Naive thymus-derived CD4-positive, alpha-beta T cell (primary cell): ENCODE results near the gene MACROD2. TPM values are rescaled to one million over a fixed set of nuclear protein-coding genes. Genes with fewer than 3 reads are reported as not detected.

Source experiments
- ATAC-seq: fragments of 150-1000 bp; cut with Tn5 transposase; 2 replicates; pipeline ENCODE4 v1.10.0; 2021; ENCODE audit warnings: mild to moderate bottlenecking, moderate library complexity
- CTCF ChIA-PET: fragments of 350-600 bp; sonication (Branson Sonifier 250); formaldehyde crosslinking; loops from one replicate; lab custom pipeline; 2021; ENCODE audit warnings: antibody characterized with exemption; lab: Charles Lee
- POLR2A ChIA-PET: fragments of 350-600 bp; sonication (Branson Sonifier 250); formaldehyde crosslinking; loops from one replicate; lab custom pipeline; 2021; ENCODE audit warnings: antibody characterized with exemption, inconsistent platforms; lab: Charles Lee
- DNase-seq, 9 donors: peaks; one replicate each; pipeline versions ENCODE4 v3.0.0 to v3.0.0-alpha.2; 2020 to 2022; ENCODE audit warnings: mixed read lengths in 1 of 9
- H3K27ac ChIP-seq: one replicate; pipeline ENCODE4 v1.7.0; 2013; ENCODE audit warnings: mild to moderate bottlenecking, low read depth, low read length, moderate library complexity
- H3K27me3 ChIP-seq, 2 donors: one replicate each; pipeline ENCODE4 v1.7.0; 2013; ENCODE audit warnings: low read length in 2 of 2, mild to moderate bottlenecking in 2 of 2, moderate library complexity in 2 of 2; ENCODE audit not compliant: control insufficient read depth in 2 of 2, insufficient read depth in 2 of 2
- H3K36me3 ChIP-seq, 3 experiments: 1 replicate in 2 of 3; 2 replicates in 1 of 3; pipeline ENCODE4 v1.7.0; 2013; ENCODE audit warnings: low read length in 3 of 3, mild to moderate bottlenecking in 3 of 3, moderate library complexity in 1 of 3; ENCODE audit not compliant: insufficient read depth in 3 of 3, control insufficient read depth in 2 of 3
- H3K4me1 ChIP-seq, 2 donors: one replicate each; pipeline ENCODE4 v1.7.0; 2013; ENCODE audit warnings: low read length in 2 of 2, mild to moderate bottlenecking in 2 of 2, moderate library complexity in 1 of 2; ENCODE audit not compliant: control insufficient read depth in 2 of 2, insufficient read depth in 2 of 2
- H3K4me3 ChIP-seq: 2 replicates; pipeline ENCODE4 v1.7.0; 2013; ENCODE audit warnings: mild to moderate bottlenecking, low read length
- H3K9me3 ChIP-seq, 3 experiments: 1 replicate in 2 of 3; 2 replicates in 1 of 3; pipeline ENCODE4 v1.7.0; 2013; ENCODE audit warnings: low read length in 3 of 3; ENCODE audit not compliant: control insufficient read depth in 2 of 3
- H3K27ac Mint-ChIP-seq, 9 donors: one replicate each; pipeline ENCODE4 v1.8.0; 2020 to 2022; ENCODE audit warnings: mixed read lengths in 9 of 9, mild to moderate bottlenecking in 8 of 9, moderate library complexity in 5 of 9, inconsistent platforms in 2 of 9
- H3K27me3 Mint-ChIP-seq, 5 donors: one replicate each; pipeline ENCODE4 v1.8.0; 2021 to 2022; ENCODE audit warnings: mixed read lengths in 5 of 5, mild to moderate bottlenecking in 1 of 5
- H3K36me3 Mint-ChIP-seq, 5 donors: one replicate each; pipeline ENCODE4 v1.8.0; 2020 to 2022; ENCODE audit warnings: mixed read lengths in 5 of 5, mild to moderate bottlenecking in 3 of 5, inconsistent platforms in 1 of 5
- H3K4me1 Mint-ChIP-seq, 7 donors: one replicate each; pipeline ENCODE4 v1.8.0; 2020 to 2022; ENCODE audit warnings: mixed read lengths in 7 of 7, mild to moderate bottlenecking in 3 of 7, inconsistent platforms in 1 of 7
- H3K4me3 Mint-ChIP-seq, 10 donors: one replicate each; pipeline ENCODE4 v1.8.0; 2020 to 2022; ENCODE audit warnings: mild to moderate bottlenecking in 10 of 10, mixed read lengths in 10 of 10, moderate library complexity in 6 of 10, inconsistent platforms in 2 of 10
- H3K9me3 Mint-ChIP-seq, 11 donors: one replicate each; pipeline ENCODE4 v1.8.0; 2020 to 2022; ENCODE audit warnings: mixed read lengths in 11 of 11, mild to moderate bottlenecking in 4 of 11, inconsistent platforms in 1 of 11, moderate library complexity in 1 of 11
- intact Hi-C, 2 donors: fragments of 100-400 bp; cut with micrococcal nuclease; formaldehyde crosslinking; loops; one replicate each; pipeline ENCODE4 v1.15.1; 2023
- polyA plus RNA-seq, 2 donors: library from polyadenylated mRNA; unstranded; fragments of 300-500 nt; fragmentation: Illumina TruSeq; gene quantifications; one replicate each; pipeline ENCODE4 v1.2.3, GENCODE V29; 2021
- total RNA-seq, 6 experiments: library from RNA in 5 of 6; stranded (reverse) in 5 of 6; gene quantifications; 1 replicate in 5 of 6; 2 replicates in 1 of 6; pipeline ENCODE4 v1.2.3 and lab custom pipeline; 2021 to 2026

The MACROD2 gene
- total and polyA plus RNA-seq, 7 experiments from 2014 or later: 0.27 to 0.86 (median 0.34) TPM; not detected in 4

DNA sequence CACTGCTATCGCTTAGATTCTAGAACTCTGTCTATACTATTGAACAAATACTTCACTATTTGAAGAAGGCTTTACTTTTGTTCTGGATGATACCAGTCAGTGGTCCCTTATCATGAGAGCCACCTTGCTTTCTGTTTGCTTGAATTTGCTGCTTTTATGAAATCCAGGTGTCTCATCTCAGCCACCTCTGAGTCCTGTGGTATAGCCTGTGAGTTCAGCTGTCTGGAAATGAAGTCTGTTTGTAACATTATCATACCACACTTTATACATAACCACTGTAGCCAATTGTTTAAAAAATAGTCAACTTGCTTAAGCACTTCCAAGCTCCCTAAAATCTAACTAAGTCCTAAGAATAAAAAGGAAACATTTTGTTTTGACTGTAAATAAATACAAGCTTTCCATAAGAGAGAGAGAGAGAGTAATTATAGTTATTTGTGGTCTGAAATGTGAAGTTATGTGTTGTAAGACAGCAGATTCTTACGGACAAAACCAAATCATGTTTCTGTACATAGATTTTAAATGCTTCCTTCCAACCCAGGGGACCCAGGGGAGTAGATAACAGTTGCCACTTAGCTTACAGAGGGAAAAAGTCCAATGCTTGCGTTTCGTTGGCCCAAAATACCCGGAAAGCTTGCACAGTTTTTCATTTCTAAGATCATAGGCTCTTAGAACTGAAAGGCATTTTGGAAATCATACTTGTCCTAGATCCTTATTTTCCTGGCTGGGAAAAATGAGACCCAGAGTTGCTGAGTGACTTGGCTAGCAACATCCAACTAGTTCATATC, 1449.9 kb downstream of the MACROD2 start:
- Mint-ChIP-seq H3K4me3 (no peak overlapping the region), H3K9me3 (peaks cover 0 to 11% (median 5%) of the 10 kb centered on the region in 11 donors), H3K36me3 (no peaks in the 10 kb centered on the region), H3K27me3 (no peaks in the 10 kb centered on the region), H3K4me1 (no peaks in the 10 kb centered on the region), H3K27ac (no peak overlapping the region)
- no peaks in the 10 kb centered on the region for H3K9me3 ChIP-seq
- H3K4me3 ChIP-seq: no peak overlapping the region
- DNase-seq: no peak
- H3K27ac ChIP-seq: no peak overlapping the region
- H3K27me3 ChIP-seq: no peaks in the 10 kb centered on the region
- no peaks in the 10 kb centered on the region for H3K4me1 ChIP-seq
- ATAC-seq: no peak
- ChIA-PET CTCF (no interaction called here), POLR2A (no interaction called here)
- H3K36me3 ChIP-seq: no peaks in the 10 kb centered on the region
- intact Hi-C loops: no loop called here

DNA sequence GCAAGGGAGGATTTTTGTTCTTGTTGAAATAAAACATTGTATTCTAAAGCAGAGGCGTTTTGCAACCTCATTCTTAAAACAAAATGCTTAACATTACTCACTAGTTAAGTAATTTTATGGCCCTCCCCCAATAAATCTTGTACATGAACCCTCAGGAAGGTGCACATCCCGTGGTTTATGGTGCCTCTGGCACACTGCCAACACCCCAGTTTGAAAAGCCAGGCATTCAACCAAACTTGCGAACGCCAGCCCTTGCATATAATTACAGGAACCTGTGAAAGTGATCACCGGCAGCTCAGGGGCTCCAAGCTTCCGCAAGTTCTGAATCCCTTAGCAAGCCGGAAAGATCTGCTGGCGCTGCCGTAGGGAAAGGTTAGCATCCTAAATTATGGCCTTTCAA, 1451.1 kb downstream of the MACROD2 start:
- ChIA-PET CTCF (no interaction called here), POLR2A (no interaction called here)
- Mint-ChIP-seq H3K27ac (no peak overlapping the region), H3K36me3 (no peaks in the 10 kb centered on the region), H3K27me3 (no peaks in the 10 kb centered on the region), H3K9me3 (peaks cover 0 to 10% (median 4%) of the 10 kb centered on the region in 11 donors), H3K4me3 (no peak overlapping the region), H3K4me1 (no peaks in the 10 kb centered on the region)
- no peaks in the 10 kb centered on the region for H3K27me3 ChIP-seq
- DNase-seq (no peak), ATAC-seq (no peak)
- H3K9me3 ChIP-seq: peaks cover 0 to 4% (median 0%) of the 10 kb centered on the region in 3 experiments
- H3K4me1 ChIP-seq: no peaks in the 10 kb centered on the region
- no peaks in the 10 kb centered on the region for H3K36me3 ChIP-seq
- no peak overlapping the region for H3K4me3 ChIP-seq
- H3K27ac ChIP-seq: no peak overlapping the region
- intact Hi-C loops: no loop called here

DNA sequence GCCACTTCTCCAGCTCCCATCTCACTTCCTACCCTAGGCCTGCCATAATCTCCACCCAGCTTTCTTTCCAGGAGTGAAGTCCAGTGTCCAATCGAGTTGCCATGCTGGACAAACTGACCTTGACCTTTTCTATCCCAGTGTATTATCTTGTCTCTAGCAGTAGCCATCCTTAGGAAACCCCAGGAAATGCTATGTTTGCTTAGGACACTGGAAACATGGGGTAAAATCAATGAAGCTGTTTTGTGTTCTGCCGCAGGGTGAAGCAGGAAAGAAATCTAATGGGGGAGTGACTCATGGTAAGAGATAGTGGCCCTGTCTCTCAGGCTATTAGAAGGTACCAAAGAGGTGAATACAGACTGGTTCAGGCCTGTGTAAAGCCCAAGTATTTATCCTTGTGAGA, 1452.2 kb downstream of the MACROD2 start:
- no peaks in the 10 kb centered on the region for H3K4me1 ChIP-seq
- Mint-ChIP-seq H3K4me3 (no peak overlapping the region), H3K27ac (no peak overlapping the region), H3K36me3 (no peaks in the 10 kb centered on the region), H3K27me3 (no peaks in the 10 kb centered on the region), H3K9me3 (peaks cover 0 to 10% (median 3%) of the 10 kb centered on the region in 11 donors), H3K4me1 (no peaks in the 10 kb centered on the region)
- H3K9me3 ChIP-seq: peaks cover 0 to 4% (median 0%) of the 10 kb centered on the region in 3 experiments
- ChIA-PET POLR2A (no interaction called here), CTCF (no interaction called here)
- intact Hi-C loops: no loop called here
- no peak overlapping the region for H3K27ac ChIP-seq
- ATAC-seq: no peak
- no peak overlapping the region for H3K4me3 ChIP-seq
- H3K27me3 ChIP-seq: no peaks in the 10 kb centered on the region
- DNase-seq: no peak
- no peaks in the 10 kb centered on the region for H3K36me3 ChIP-seq

DNA sequence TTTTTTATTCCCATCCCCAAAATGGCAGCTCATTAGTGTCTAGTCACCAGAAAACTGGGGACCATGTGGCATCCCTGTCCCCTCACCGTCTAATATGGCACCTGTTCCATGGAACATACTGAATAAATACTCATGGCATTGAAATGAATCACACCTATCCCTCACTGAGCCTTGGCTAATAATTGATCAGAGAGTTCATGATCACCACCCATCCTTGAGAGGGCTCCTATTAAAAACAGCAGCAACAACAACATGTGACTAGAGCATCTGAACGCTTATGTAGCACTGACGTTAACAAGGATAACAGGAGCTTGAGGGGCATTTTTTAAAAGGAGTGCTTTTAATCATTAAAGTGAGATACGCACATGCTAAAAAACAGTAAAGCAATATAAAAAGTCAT, 1453.7 kb downstream of the MACROD2 start:
- H3K4me3 Mint-ChIP-seq: no peak overlapping the region
- Histone ChIP-seq H3K4me3 (no peak overlapping the region), H3K9me3 (peaks cover 0 to 4% (median 0%) of the 10 kb centered on the region in 3 experiments), H3K27me3 (no peaks in the 10 kb centered on the region), H3K36me3 (no peaks in the 10 kb centered on the region), H3K4me1 (no peaks in the 10 kb centered on the region), H3K27ac (no peak overlapping the region)
- DNase-seq: no peak
- CTCF ChIA-PET: no interaction called here
- intact Hi-C loops: no loop called here
- POLR2A ChIA-PET: no interaction called here
- no peak overlapping the region for H3K27ac Mint-ChIP-seq
- H3K36me3 Mint-ChIP-seq: no peaks in the 10 kb centered on the region
- H3K27me3 Mint-ChIP-seq: no peaks in the 10 kb centered on the region
- no peaks in the 10 kb centered on the region for H3K4me1 Mint-ChIP-seq
- H3K9me3 Mint-ChIP-seq: peaks cover 0 to 6% (median 1%) of the 10 kb centered on the region in 11 donors
- no peak for ATAC-seq

DNA sequence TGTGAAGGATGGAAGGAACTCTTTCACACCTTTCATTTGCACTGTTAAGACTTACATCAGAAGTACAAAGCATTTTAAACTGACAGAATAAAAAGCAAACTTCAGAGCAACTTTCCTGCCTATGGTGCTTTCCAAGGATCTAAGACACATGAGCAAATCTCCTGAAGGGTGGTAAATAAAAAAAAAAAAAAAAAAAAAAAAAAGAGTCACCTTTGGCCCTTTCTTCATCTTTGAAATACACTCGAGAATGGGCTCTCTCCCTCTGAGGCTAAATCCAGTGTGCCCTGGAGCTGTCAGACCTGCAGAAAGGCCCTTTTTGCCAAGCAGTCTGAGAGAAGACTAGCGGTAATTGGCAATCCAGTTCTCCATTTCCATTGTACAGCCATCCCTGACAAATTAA, 1455.9 kb downstream of the MACROD2 start:
- H3K36me3 ChIP-seq: no peaks in the 10 kb centered on the region
- no peak overlapping the region for H3K27ac ChIP-seq
- H3K4me3 ChIP-seq: no peak overlapping the region
- H3K9me3 ChIP-seq: peaks cover 0 to 4% (median 0%) of the 10 kb centered on the region in 3 experiments
- Mint-ChIP-seq H3K27ac (no peak overlapping the region), H3K27me3 (no peaks in the 10 kb centered on the region), H3K9me3 (peaks cover 0 to 3% (median 0%) of the 10 kb centered on the region in 11 donors), H3K4me3 (no peak overlapping the region), H3K4me1 (no peaks in the 10 kb centered on the region), H3K36me3 (no peaks in the 10 kb centered on the region)
- ChIA-PET POLR2A (no interaction called here), CTCF (no interaction called here)
- H3K27me3 ChIP-seq: no peaks in the 10 kb centered on the region
- intact Hi-C loops: no loop called here
- H3K4me1 ChIP-seq: no peaks in the 10 kb centered on the region
- ATAC-seq (no peak), DNase-seq (no peak)

DNA sequence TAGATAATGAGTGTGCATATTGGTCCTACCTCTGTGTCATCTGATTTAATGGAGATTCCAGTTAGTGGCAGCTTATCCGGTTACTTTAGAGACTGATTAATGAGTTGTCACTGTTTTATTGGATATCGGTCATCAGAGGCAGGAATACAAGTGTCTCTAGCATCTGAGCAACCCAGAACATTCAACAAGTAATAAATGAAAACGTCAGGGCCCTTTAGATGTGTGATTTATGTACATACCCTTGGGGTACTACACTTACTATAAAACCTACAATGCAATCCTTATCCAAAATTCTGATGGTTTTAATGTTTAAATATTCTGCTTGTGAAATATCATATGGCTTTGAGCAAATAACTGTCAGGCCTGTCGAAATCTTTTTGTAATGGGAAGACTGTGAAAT, 1460.0 kb downstream of the MACROD2 start:
- Mint-ChIP-seq H3K27ac (no peak overlapping the region), H3K27me3 (no peaks in the 10 kb centered on the region), H3K36me3 (no peaks in the 10 kb centered on the region), H3K4me3 (no peak overlapping the region), H3K9me3 (peaks cover 0 to 9% (median 3%) of the 10 kb centered on the region in 11 donors), H3K4me1 (no peaks in the 10 kb centered on the region)
- no peak overlapping the region for H3K4me3 ChIP-seq
- DNase-seq (no peak), ATAC-seq (no peak)
- H3K27me3 ChIP-seq: no peaks in the 10 kb centered on the region
- H3K4me1 ChIP-seq: no peaks in the 10 kb centered on the region
- no peaks in the 10 kb centered on the region for H3K36me3 ChIP-seq
- CTCF ChIA-PET: interaction anchor here (0.5 kb wide), 1 partner anchor 134 kb away, joined by 3 read pairs; no protein-coding TSS in a partner anchor
- H3K9me3 ChIP-seq: peaks cover 0 to 4% (median 0%) of the 10 kb centered on the region in 3 experiments
- intact Hi-C loops: no loop called here
- POLR2A ChIA-PET: no interaction called here
- H3K27ac ChIP-seq: no peak overlapping the region

DNA sequence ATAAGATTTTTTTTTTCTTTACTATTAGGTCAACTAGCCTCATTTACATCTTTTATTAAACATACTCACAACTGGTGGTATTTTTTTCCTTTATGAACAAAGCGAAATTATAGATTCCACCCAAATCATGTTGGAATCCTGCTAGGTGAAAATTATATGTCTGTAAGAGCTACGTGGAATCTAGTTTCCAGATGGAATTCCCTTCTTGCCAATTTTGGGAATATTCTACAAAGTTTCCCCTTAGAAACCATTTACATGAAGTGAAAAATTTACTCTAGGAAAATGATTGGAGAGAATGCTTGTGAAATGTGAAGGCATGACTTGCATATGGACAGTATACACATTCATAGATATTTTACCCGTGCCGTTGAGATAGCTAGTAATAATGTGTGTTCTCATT, 1466.6 kb downstream of the MACROD2 start:
- no peaks in the 10 kb centered on the region for H3K36me3 ChIP-seq
- H3K9me3 Mint-ChIP-seq: peaks cover 0 to 10% (median 4%) of the 10 kb centered on the region in 11 donors
- ATAC-seq: no peak
- no peak overlapping the region for H3K4me3 Mint-ChIP-seq
- no peaks in the 10 kb centered on the region for H3K36me3 Mint-ChIP-seq
- no peaks in the 10 kb centered on the region for H3K9me3 ChIP-seq
- no peaks in the 10 kb centered on the region for H3K4me1 ChIP-seq
- no peak overlapping the region for H3K27ac ChIP-seq
- ChIA-PET POLR2A (no interaction called here), CTCF (no interaction called here)
- no peak overlapping the region for H3K27ac Mint-ChIP-seq
- no peak for DNase-seq
- no peak overlapping the region for H3K4me3 ChIP-seq
- no peaks in the 10 kb centered on the region for H3K4me1 Mint-ChIP-seq
- intact Hi-C loops: no loop called here
- H3K27me3 ChIP-seq: no peaks in the 10 kb centered on the region
- no peaks in the 10 kb centered on the region for H3K27me3 Mint-ChIP-seq
